Measurements from ENCODE around the gene HPCAL1. TPM values are rescaled to one million over a fixed set of nuclear protein-coding genes. Genes with fewer than 3 reads are reported as not detected.

HPCAL1 gene
- total RNA-seq, 1 experiment from 2014 or later: 312 TPM

GRCh38 chr2:10378189-10378588, 75.5 kb downstream of the HPCAL1 start:
- Histone ChIP-seq H3K9ac (ENCODE audit: low read length) (no peak overlapping the region), H3K4me2 (ENCODE audit: low read length) (no peak overlapping the region), H3K4me1 (ENCODE audit: insufficient read depth, low read length) (peaks cover 16% of the 10 kb centered on the region; the same call in 1 of the 2 replicates), H3K4me3 (ENCODE audit: low read length) (no peak overlapping the region), H3K79me2 (ENCODE audit: low read length) (peaks cover 100% of the 10 kb centered on the region), H3K36me3 (ENCODE audit: low read depth, low read length) (peaks cover 6% of the 10 kb centered on the region; the same call in 1 of the 2 replicates), H4K20me1 (ENCODE audit: low read length) (peaks cover 32% of the 10 kb centered on the region), H2AFZ (ENCODE audit: low read length) (no peak overlapping the region), H3F3A (ENCODE audit: low read length, unreplicated experiment) (no peaks in the 10 kb centered on the region), H3K9me3 (ENCODE audit: low read length) (no peaks in the 10 kb centered on the region), H3K9me2 (replicated peaks; ENCODE audit: low read length) (no peaks in the 10 kb centered on the region), H3K27ac (ENCODE audit: low read length) (no peak overlapping the region), H3K27me3 (ENCODE audit: low read length) (no peaks in the 10 kb centered on the region)
- no peak for TF ChIP-seq EZH2phosphoT487 (IDR thresholded peaks at IDR 0.05; ENCODE audit: borderline replicate concordance, low read length)
- no peak for TF ChIP-seq CTCF (conservative IDR thresholded peaks at IDR 0.05; ENCODE audit: low read depth, low read length)
- no peak for TF ChIP-seq EZH2 (IDR thresholded peaks at IDR 0.05; ENCODE audit: low read length, unreplicated experiment)
- ChIA-PET POLR2A (ENCODE audit: unreplicated experiment) (no interaction called here), CTCF (no interaction called here)
- intact Hi-C loops (cut with micrococcal nuclease): no loop called here
- BruUV-seq (replicated peaks): no TSS peak
- ATAC-seq (no peak), DNase-seq (no peak)

- ChIA-PET CTCF (interaction anchor here (0.6 kb wide), 1 partner anchor 83 kb away, joined by 7 read pairs; no protein-coding TSS in a partner anchor), POLR2A (ENCODE audit: unreplicated experiment) (interaction anchor here (0.5 kb wide), 1 partner anchor 19 kb away, joined by 3 read pairs; no protein-coding TSS in a partner anchor)
- Histone ChIP-seq H2AFZ (ENCODE audit: low read length) (no peak overlapping the region), H3K36me3 (ENCODE audit: low read depth, low read length) (no peaks in the 10 kb centered on the region), H3K4me2 (ENCODE audit: low read length) (no peak overlapping the region), H3K4me3 (ENCODE audit: low read length) (no peak overlapping the region), H3K27ac (ENCODE audit: low read length) (no peak overlapping the region), H3K4me1 (ENCODE audit: insufficient read depth, low read length) (peaks cover 32% of the 10 kb centered on the region), H3K9ac (ENCODE audit: low read length) (no peak overlapping the region), H3K27me3 (ENCODE audit: low read length) (no peaks in the 10 kb centered on the region), H3K9me3 (ENCODE audit: low read length) (no peaks in the 10 kb centered on the region), H3K9me2 (replicated peaks; ENCODE audit: low read length) (no peaks in the 10 kb centered on the region), H4K20me1 (ENCODE audit: low read length) (peaks cover 17% of the 10 kb centered on the region), H3F3A (ENCODE audit: low read length, unreplicated experiment) (no peaks in the 10 kb centered on the region), H3K79me2 (ENCODE audit: low read length) (peaks cover 100% of the 10 kb centered on the region)
- no TSS peak for BruUV-seq (replicated peaks)
- TF ChIP-seq EZH2phosphoT487 (IDR thresholded peaks at IDR 0.05; ENCODE audit: borderline replicate concordance, low read length): no peak
- TF ChIP-seq CTCF (conservative IDR thresholded peaks at IDR 0.05; ENCODE audit: low read depth, low read length): no peak
- TF ChIP-seq EZH2 (IDR thresholded peaks at IDR 0.05; ENCODE audit: low read length, unreplicated experiment): no peak
- no peak for DNase-seq
- no peak for ATAC-seq
- intact Hi-C loops (cut with micrococcal nuclease): no loop called here
Observed at GRCh38 chr2:10380048-10380926, 77.6 kb downstream of the HPCAL1 start.

GRCh38 chr2:10381997-10382353, 79.3 kb downstream of the HPCAL1 start:
- no peaks in the 10 kb centered on the region for H3F3A ChIP-seq (ENCODE audit: low read length, unreplicated experiment)
- ChIA-PET POLR2A (ENCODE audit: unreplicated experiment) (interaction anchor here (0.6 kb wide), 1 partner anchor 116 kb away, joined by 8 read pairs; no protein-coding TSS in a partner anchor), CTCF (no interaction called here)
- H2AFZ ChIP-seq (ENCODE audit: low read length): no peak overlapping the region
- no peak overlapping the region for H3K4me2 ChIP-seq (ENCODE audit: low read length)
- intact Hi-C loops (cut with micrococcal nuclease): no loop called here
- ATAC-seq: no peak
- no peak overlapping the region for H3K27ac ChIP-seq (ENCODE audit: low read length)
- peaks cover 12% of the 10 kb centered on the region; the same call in 1 of the 2 replicates for H4K20me1 ChIP-seq (ENCODE audit: low read length)
- H3K9me2 ChIP-seq (replicated peaks; ENCODE audit: low read length): no peaks in the 10 kb centered on the region
- TF ChIP-seq CTCF (conservative IDR thresholded peaks at IDR 0.05; ENCODE audit: low read depth, low read length) (no peak), EZH2phosphoT487 (IDR thresholded peaks at IDR 0.05; ENCODE audit: borderline replicate concordance, low read length) (no peak), EZH2 (IDR thresholded peaks at IDR 0.05; ENCODE audit: low read length, unreplicated experiment) (no peak)
- no peak overlapping the region for H3K4me3 ChIP-seq (ENCODE audit: low read length)
- no TSS peak for BruUV-seq (replicated peaks)
- no peaks in the 10 kb centered on the region for H3K36me3 ChIP-seq (ENCODE audit: low read depth, low read length)
- H3K9ac ChIP-seq (ENCODE audit: low read length): no peak overlapping the region
- H3K79me2 ChIP-seq (ENCODE audit: low read length): peaks cover 100% of the 10 kb centered on the region
- DNase-seq: no peak
- H3K9me3 ChIP-seq (ENCODE audit: low read length): no peaks in the 10 kb centered on the region
- no peaks in the 10 kb centered on the region for H3K27me3 ChIP-seq (ENCODE audit: low read length)
- H3K4me1 ChIP-seq (ENCODE audit: insufficient read depth, low read length): peaks cover 49% of the 10 kb centered on the region
